ENCODE results near the gene HYDIN. TPM values are rescaled to one million over a fixed set of nuclear protein-coding genes. Genes with fewer than 3 reads are reported as not detected.

Gene HYDIN
- 0.29 TPM in 1 of 2 replicates, not detected in the other for total RNA-seq

DNA sequence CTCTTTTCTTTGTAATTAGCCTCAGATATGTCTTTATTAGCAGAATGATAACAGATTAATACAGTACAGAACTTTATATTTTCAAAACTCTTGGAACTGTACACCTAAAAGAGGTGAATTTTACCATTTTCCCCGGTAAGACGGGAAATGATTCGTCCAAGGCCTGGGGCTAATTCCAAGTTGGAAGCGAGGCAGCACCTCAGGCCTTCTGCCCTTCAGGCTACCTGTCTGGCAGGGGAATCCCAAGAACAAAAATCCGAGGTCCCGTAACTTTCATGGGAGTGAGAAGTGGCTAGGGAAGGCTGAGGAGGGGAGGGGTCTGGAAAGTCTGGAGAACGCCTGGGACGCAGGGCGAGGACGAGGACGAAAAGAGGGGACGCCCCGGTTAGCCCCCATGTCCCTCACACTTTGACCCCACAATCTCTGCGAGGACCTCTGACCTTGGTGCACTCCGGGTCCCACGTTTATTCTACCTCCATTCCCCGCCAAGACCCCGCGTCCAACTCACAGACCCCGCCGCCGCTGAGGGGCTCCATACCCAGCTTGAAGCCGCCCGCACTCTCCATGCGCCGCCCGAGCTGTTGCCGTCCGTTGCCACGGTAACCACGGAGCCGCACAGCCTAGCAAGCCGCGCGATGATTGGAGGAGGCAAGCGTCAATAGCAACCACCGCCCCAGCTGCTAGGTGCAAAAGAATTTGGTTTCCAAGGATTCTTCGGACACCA, at the start of gene HYDIN:
TSS of gene HYDIN (minus strand) at position 601 of the 724 bp plus-strand sequence. CDS start 43,827 bp downstream, outside the sequence.
- no peak for DNase-seq (ENCODE audit: extremely low read depth, low read depth, low spot score)

- no peak for DNase-seq (ENCODE audit: extremely low read depth, low read depth, low spot score)
Measured at GRCh38 chr16:71276589-71277334, 46.2 kb upstream of the HYDIN start.

DNA sequence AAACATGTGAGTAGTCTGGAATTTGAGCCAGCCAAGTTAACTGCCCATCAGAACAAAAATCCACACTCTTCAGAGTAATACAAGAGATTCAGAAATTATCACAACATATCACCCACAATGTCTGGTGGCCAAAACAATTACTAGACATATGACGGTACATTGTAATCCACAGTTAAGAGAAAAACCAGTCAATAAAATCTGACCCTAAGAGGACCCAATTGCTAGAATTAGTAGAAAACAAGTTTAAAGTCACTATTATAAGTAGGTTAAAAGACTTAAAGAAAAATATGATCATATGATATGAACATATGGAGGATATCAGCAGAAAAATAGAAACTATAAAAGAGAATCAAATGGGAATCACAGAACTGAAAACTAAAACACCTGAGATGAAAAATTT, 42.9 kb upstream of the HYDIN start:
- DNase-seq (ENCODE audit: extremely low read depth, low read depth, low spot score) = no peak

- no peak for DNase-seq (ENCODE audit: extremely low read depth, low read depth, low spot score)
Measured at GRCh38 chr16:71264299-71264698, 33.8 kb upstream of the HYDIN start.

DNA sequence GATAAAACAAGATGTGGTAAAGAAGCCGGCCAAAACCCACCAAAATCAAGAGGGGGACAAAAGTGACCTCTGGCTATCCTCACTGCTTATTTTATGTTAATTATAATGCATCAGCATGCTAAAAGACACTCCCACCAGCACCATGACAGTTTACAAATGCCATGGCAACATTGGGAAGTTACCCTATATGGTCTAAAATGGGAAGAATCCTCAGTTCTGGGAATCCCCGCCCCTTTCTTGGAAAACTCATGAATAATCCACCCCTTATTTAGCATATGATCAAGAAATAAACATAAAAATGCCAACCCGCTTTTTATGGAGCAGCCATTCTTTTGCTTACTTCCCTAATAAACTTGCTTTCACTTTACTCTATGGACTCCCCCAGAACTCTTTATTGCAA, 33.1 kb upstream of the HYDIN start:
- DNase-seq (ENCODE audit: extremely low read depth, low read depth, low spot score) = no peak

GRCh38 chr16:71262391-71262790, 31.9 kb upstream of the HYDIN start:
- no peak for DNase-seq (ENCODE audit: extremely low read depth, low read depth, low spot score)

DNA sequence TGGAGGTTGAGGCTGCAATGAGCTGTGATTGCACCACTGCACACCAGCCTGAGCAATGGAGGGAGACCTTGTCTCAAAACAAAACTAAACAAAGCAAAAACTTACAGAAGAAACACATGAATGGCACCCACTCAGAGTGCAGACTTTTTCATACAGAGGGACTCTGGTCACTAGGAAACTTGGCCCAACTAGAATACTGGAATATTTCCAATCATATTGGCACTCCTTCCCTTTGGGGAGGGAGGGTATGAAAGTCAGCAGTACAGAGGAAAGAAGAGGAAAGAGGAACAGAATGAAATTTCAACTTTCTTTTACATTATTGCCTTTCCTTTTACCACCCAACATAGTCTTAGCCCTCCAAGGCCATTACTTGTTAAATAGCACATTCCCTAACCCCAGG, 30.5 kb upstream of the HYDIN start:
- no peak for DNase-seq (ENCODE audit: extremely low read depth, low read depth, low spot score)

DNA sequence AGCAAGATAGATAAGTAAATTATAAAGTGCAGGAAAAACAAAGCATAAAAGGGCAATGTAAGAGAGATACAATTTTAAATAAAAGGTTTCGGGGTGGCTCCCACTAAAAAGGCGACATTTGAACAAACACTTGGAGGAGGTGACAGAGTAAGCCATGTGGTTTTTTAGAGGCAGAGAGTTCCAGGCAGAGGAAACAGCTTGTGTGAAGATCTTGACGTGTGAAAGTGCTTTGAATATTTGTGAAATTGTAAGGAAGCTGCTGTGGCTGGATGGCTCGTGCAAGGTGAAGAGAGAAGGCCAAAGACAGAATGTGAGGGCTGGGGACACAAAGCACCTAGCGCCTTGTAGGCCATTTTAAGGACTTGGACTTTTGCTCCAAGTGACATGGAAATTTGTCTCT, 28.6 kb upstream of the HYDIN start:
- DNase-seq (ENCODE audit: extremely low read depth, low read depth, low spot score) = no peak

GRCh38 chr16:71258372-71258771, 27.9 kb upstream of the HYDIN start:
- DNase-seq (ENCODE audit: extremely low read depth, low read depth, low spot score) = no peak

GRCh38 chr16:71257768-71258167, 27.2 kb upstream of the HYDIN start:
- DNase-seq (ENCODE audit: extremely low read depth, low read depth, low spot score) = no peak

- DNase-seq (ENCODE audit: extremely low read depth, low read depth, low spot score) = no peak
Measured at GRCh38 chr16:71255721-71256120, 25.2 kb upstream of the HYDIN start.

GRCh38 chr16:71254832-71255525, 24.5 kb upstream of the HYDIN start:
- DNase-seq (ENCODE audit: extremely low read depth, low read depth, low spot score) = no peak

GRCh38 chr16:71250461-71251235, 20.1 kb upstream of the HYDIN start:
- no peak for DNase-seq (ENCODE audit: extremely low read depth, low read depth, low spot score)

GRCh38 chr16:71249399-71249798, 18.9 kb upstream of the HYDIN start:
- no peak for DNase-seq (ENCODE audit: extremely low read depth, low read depth, low spot score)

DNA sequence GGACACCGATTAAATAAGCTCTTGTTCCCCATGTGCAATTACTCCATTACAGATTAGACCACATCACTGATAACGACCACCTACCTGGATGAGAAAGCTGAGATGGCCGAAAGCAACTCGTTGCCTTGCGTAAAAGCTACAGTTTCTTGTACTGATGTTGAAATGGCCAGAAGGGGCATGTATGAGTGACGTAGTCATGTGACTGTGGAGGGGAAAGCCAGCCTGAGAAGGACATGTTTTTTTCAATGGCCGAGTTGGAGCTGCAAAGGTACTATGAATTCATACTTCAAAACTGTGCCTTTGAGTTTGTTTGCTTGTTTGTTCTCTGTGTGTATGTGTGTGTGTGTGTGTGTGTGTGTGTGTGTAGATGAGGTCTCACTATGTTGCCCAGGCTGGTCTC, 17.0 kb upstream of the HYDIN start:
- DNase-seq (ENCODE audit: extremely low read depth, low read depth, low spot score) = no peak

- no peak for DNase-seq (ENCODE audit: extremely low read depth, low read depth, low spot score)
Measured at GRCh38 chr16:71246309-71246708, 15.8 kb upstream of the HYDIN start.

DNA sequence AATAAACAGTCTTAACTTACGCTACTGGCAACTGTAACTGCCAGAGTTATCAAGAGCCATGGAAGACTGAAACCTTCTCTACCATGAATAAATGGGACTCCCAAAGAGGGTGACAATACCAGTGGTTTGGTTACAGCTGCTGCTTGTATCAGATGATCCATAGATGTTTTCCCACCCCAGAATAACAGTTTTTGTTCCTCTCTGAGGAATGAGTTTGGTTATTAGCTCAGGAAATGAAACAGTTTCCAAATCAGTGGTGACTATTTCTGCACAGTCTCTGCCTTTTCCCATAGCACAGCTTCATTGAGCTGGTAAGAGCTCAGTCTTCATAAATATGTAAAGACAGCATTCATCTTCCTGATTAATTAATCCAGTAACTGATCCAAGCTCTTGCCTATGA, 14.0 kb upstream of the HYDIN start:
- DNase-seq (ENCODE audit: extremely low read depth, low read depth, low spot score) = no peak

- DNase-seq (ENCODE audit: extremely low read depth, low read depth, low spot score) = no peak
Measured at GRCh38 chr16:71242601-71243000, 12.1 kb upstream of the HYDIN start.

DNA sequence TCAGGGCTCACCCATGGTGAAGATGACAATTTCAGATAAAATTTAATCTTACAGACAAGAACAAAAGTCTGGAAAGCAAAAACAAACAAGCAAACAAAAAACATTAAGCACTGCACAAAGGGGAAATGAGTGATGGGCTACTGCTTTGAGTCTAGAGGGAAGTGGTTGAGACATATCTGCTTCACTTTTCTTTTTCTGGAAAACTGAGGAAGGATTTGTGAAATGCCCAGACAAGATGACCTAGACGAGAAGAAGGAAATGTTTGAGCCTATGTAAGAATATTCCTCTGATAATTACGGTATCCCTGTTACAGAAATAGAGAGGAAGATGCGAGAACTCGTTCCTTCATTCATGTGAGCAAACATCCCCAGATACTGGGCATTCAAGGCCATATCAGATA, 11.5 kb upstream of the HYDIN start:
- DNase-seq (ENCODE audit: extremely low read depth, low read depth, low spot score) = no peak

- no peak for DNase-seq (ENCODE audit: extremely low read depth, low read depth, low spot score)
Measured at GRCh38 chr16:71229344-71229743, 1.2 kb downstream of the HYDIN start.

All from glomerular endothelial cell (primary cell).